ENCODE results near the gene SUCLG2.

Gene SUCLG2

DNA sequence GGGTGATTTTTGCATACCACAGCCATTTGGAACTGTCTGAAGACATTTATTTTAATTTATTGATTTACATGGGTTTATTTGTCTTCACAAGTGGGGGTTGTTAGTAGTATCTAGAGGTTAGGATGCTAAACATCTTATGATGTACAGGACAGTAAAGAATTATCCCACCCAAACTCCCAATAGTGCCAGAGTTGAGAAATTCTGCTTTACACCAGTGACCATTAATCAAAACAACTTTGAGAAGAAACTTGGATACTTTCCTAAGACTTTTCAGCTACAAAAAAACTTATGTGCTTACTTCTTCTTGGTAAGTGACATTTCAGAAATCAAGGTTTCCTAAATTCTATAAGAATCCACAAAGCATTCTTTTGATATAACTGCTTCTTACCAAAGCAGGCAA is 156.7 kb downstream of the SUCLG2 start:
- DNase-seq = no peak

DNA sequence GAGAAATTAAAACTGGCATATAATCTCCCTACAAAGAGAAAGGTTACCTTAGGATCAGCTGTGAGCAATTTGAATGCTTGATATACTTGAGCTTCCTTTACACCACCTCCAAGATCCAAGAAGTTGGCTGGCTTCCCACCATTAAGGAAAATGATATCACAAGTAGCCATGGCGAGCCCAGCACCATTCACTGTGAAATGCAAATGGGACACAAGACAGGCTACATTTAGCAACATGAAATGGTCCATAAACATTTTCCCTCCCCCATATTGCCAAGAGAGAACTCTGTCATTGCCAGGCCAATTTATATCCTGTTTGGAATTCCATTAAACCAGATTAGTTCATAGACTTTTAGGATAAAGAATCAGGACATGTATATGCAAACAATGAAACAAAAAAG is 158.7 kb downstream of the SUCLG2 start:
- no peak for DNase-seq

GRCh38 chr3:67493808-67494207 is 160.6 kb downstream of the SUCLG2 start:
- no peak for DNase-seq

DNA sequence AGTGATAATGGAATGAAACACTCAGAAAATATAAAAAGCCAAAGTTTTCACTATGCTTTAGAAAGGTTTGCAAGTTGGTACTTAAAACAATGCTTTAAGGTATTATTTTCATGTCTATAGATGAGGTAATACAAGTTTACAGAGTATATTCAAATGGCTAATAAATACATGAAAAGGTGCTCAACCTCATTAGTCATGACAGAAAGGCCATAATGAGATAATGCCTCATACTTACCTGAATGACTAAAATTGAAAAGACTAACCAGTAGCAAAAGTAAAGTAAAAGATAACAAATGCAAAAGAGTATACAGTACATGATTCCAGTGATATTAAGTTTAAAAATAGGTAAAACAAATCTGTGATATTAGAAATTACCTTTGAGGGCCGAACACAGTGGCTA is 163.8 kb downstream of the SUCLG2 start:
- DNase-seq = no peak

GRCh38 chr3:67489816-67490215 is 164.6 kb downstream of the SUCLG2 start:
- no peak for DNase-seq

DNA sequence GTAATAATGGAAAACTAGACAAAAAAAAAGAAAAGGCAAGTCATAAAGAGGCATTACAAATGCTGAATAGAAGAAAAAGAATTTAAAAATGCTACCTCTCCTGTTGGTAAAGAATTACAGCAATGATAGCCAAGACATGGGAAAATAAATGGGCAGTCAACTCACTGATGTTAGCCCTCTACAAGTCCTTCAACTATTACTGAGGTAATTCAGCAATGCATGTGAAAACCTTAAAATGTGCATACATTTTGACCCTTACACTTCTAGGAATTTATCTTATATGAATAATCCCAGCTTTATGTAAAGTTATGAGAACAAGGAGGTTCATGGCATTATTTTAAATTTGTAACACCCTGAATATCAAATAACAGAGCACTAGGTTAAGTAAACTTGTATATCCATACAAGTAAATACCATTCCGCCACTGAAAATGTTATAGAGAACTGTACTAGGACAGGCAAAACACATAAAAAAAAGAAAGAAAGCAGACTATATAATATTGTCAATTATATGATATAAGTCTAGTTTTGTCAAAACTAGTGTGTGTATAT is 166.8 kb downstream of the SUCLG2 start:
- no peak for DNase-seq

DNA sequence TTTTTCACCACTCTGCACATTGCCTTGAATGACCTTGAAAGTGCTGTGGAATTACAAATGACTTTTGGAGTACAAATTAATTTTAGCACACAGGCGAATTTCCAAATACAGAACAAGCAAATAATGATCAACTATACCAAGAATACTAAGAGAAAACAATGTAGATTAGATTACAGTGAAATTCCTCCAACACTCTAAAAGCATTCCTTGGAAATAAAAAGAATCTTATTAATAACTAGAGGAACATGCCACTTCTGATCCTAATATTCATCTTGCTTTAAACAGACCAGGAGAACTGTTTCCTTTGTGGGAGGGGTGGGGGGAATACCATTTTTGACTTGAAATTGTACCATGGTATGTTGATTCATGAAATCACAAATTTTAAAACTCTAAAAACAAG is 167.5 kb downstream of the SUCLG2 start:
- no peak for DNase-seq

DNA sequence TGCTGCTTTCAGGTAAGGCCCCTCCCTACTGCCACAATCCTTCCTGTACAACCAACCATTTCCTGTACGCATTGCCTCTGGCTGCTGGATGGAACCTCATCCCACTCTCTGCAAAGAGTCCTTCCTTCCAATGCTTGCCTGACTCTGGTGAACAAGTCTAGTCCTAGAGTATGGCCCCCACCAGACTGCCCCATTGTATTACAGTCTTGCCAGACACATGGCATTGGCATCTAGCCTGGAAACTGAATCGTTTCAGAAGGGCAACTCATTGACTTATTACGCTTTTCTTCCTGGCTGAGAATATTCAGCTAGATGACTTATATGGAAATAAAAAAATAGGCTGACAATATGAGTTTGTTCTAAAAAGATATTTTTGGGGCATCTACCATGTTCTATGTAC is 170.3 kb downstream of the SUCLG2 start:
- DNase-seq = no peak

GRCh38 chr3:67481126-67481525 is 173.3 kb downstream of the SUCLG2 start:
- no peak for DNase-seq

- no peak for DNase-seq
Measured at GRCh38 chr3:67478423-67478822, 176.0 kb downstream of the SUCLG2 start.

DNA sequence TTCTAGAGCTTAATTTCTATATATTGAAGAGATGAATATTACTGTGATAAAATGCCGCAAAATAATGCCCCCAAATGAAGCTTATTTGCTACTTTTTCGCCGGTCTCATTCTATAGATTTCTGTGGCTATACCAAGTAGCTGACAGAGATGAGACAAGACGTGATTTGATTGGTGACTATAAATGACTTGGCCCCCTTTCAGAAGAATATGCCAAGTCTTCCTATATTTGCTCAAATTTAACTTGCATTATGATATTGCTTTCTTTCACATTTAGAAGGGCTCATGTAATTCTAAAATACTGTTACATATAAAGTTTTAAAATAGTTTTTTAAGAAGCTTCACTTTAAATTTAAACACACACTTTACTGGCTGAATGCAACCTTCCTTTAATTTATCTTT is 180.1 kb downstream of the SUCLG2 start:
- no peak for DNase-seq

GRCh38 chr3:67472674-67473201 is 181.7 kb downstream of the SUCLG2 start:
- DNase-seq = no peak

DNA sequence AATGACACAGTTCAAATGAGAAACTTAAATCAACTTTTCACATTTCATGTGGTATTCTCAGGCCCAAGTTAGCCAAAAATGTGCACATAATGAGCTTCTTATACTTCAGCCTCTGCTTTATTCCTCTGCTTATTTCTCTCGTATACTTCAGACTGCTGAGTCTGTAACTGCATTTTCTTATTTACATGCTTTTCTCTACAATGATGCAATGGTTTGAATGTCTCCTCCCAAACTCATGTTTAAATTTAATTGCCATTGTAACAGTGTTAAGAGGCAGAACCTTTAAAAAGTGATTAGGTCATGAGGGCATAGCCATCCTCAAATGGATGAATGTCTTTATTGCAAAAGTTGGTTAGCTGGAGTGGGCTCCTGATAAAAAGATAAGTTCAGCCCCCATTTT is 184.2 kb downstream of the SUCLG2 start:
- no peak for DNase-seq

GRCh38 chr3:67468511-67468910 is 185.9 kb downstream of the SUCLG2 start:
- DNase-seq = no peak

GRCh38 chr3:67463656-67464055 is 190.8 kb downstream of the SUCLG2 start:
- no peak for DNase-seq

DNA sequence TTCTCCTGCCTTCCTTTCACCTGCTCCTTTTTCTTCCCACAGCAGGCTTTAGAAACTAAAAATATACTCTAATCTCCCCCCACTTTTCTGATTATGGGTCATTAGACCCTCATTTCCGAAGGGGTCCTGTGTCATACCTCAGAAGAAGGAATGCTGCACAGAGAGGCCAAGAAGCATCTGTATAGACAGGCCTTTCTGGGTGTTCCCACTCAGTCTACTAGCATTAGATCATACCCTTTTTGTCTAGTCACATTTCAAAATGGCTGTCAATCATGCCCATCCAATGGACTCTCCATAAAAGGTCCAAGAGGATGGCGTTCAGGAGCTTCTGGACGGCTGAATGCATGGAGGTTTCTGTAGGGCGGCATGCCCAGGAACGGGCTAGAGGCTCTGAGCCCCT is 192.2 kb downstream of the SUCLG2 start:
- DNase-seq = no peak

DNA sequence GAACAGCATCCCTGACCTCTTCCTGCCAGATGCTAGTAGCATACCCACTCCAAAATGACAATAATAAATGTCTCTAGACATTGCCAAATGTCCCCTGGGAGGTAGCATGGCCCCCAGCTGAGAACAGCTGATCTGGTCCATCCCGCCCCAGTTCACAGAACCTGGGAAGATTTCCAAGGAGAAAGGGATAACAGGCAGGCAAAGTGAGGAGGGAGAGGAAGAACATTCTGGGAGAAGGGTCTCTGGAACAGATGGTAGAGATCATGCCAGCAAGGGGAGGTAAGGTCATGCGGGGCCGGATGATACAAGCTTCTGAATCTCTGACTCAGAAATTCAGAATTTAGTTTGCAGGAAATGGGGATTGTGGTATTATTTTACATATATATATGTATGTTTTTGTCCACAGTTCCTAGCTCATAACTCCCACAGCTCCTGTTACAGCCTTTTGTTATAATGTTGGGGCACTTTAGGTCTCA is 192.7 kb downstream of the SUCLG2 start:
- no peak for DNase-seq

DNA sequence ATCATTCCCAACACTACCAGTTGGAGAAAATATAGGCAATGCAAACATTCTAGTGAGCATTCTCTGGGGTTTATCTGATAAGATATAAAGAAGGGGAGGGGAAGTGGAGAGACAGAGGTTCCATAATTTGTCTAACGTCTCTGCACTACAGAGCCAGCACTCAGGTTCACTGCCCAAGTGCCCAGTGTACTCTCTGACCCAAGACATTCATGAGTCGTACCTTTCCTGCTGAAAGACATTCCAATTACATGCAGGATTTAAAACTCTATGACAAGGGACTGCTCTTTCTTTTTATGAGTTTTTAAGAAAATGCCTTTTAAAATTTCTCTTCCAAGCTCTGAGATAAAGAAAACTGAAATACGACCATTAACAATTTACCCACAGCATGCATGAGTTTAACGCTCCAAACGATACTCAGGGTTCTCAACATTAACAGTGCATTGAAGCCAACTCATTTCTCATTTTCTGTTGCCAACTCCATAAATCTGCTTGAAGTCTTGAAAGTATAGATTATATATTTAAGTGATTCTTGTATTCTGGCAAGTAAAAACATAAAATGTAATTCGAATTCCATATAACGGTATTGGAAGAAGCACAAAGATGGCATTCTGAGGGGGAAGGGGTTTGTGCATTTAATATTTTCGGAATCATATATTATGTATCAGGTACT is 193.4 kb downstream of the SUCLG2 start:
- DNase-seq = no peak

- DNase-seq = no peak
Measured at GRCh38 chr3:67459796-67460195, 194.6 kb downstream of the SUCLG2 start.

DNA sequence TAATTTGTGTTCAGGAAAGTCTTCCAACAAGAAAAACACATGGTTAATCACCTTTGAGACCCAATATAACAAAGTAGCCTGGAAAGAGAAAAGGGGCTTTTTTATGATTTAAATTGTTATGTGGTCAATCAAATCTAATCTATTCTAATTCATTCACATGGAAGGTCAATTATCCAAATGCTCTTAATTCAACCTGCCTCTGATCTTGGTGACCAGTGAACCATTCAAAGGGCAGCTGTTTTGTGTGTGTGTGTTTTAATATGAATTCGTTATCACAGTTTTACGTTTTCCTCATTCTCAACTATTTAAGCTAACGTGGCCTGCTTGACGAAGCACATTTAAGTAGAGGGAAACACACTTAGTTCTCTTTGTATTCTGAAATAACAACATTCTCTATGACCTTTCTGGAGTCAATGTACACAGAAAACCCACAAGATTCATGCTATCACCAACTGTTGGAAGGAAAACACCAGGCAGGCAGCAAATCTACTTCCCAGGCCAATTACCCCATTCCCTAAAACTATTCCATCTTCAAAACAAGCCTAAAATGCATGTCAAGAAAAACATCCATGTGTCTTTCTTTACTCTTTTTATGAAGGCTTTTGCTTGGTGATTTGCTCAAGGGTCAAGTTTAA is 195.4 kb downstream of the SUCLG2 start:
- no peak for DNase-seq

DNA sequence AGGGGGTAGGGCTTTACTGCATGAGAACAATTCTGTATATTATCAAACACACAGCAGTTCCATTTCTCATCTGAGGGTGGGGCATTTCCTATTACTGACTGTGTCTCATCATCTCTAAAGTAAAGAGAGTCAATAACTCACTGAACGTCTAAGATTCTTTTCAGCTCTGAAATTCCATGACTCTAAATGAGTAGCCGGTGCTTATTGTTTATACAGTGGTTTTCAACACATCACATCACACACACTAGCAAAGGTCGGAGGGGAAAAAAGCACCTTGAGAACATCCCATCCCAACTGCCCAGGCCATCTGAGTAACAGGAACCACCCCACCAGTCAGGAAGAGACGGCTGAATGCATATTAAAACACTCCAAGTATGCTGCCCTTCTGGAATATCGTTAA is 196.0 kb downstream of the SUCLG2 start:
- no peak for DNase-seq

DNA sequence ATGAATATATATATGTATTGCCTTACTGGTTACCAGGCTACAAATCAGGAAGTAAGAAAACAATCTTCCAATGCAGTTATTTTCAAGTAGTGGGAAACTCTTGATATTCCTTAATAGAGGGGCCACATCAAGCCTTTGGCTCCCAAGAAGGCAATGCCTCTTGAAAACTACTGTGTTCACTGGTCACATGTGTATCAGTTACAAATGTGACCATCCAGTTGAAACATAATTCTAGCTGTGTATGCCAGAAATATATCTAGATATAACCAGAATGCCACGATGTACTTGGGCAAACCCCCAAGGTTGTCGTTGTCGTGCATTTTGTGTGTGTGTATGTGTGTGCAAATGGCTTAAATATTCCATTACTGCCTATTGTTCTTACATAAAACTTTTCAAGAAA is 200.8 kb downstream of the SUCLG2 start:
- no peak for DNase-seq

- no peak for DNase-seq
Measured at GRCh38 chr3:67450153-67450552, 204.3 kb downstream of the SUCLG2 start.

- peak; percentile 27 to 48 for DNase-seq
Measured at GRCh38 chr3:67447393-67447792, 207.0 kb downstream of the SUCLG2 start.

Data from AML-193 (cell line).